Caco-2 (cell line): Measurements from ENCODE around the gene SCNN1A. TPM values are rescaled to one million over a fixed set of nuclear protein-coding genes. Genes with fewer than 3 reads are reported as not detected.

Experiments
- BruUV-seq: library from RNA; stranded (reverse); fragments of 400-500 nt; replicated peaks from 2 replicates; lab custom pipeline; 2021; lab: Mats Ljungman, UMichigan
- CTCF ChIA-PET: fragments of 300-600 bp; sonication (Branson Sonifier 250); formaldehyde crosslinking; loops from one replicate; lab custom pipeline; 2022; ENCODE audit warnings: antibody characterized with exemption; lab: Charles Lee
- POLR2A ChIA-PET: fragments of 300-600 bp; sonication (Branson Sonifier 250); formaldehyde crosslinking; loops from one replicate; lab custom pipeline; 2022; ENCODE audit warnings: antibody characterized with exemption; lab: Charles Lee
- DNase-seq, 2 experiments: peaks; one replicate each; pipeline versions ENCODE4 v3.0.0 to v3.0.0-alpha.2; 2020 to 2022
- H3K27me3 ChIP-seq: replicated peaks from 2 replicates; pipeline ENCODE4 v1.6.0; 2011; ENCODE audit warnings: low read length; ENCODE audit not compliant: control insufficient read depth, insufficient read depth
- H3K36me3 ChIP-seq: 2 replicates; pipeline ENCODE4 v1.5.1; 2011; ENCODE audit warnings: low read length; ENCODE audit not compliant: control insufficient read depth, insufficient read depth
- H3K4me1 ChIP-seq: fragments of 250-450 bp; sonication (Bioruptor Pico); 2 replicates; pipeline ENCODE4 v1.5.1; 2020; ENCODE audit warnings: mild to moderate bottlenecking
- H3K4me3 ChIP-seq: 2 replicates; pipeline ENCODE4 v1.5.1; 2011; ENCODE audit warnings: low read depth, mild to moderate bottlenecking, control low read depth, low read length
- H3K9me3 ChIP-seq: fragments of 250-450 bp; sonication (Bioruptor Pico); 2 replicates; pipeline ENCODE4 v1.5.1; 2020; ENCODE audit warnings: mild to moderate bottlenecking, moderate library complexity
- H3K27ac Mint-ChIP-seq: one replicate; pipeline ENCODE4 v1.8.0; 2022; ENCODE audit warnings: mixed read lengths; ENCODE audit not compliant: unreplicated experiment
- H3K27me3 Mint-ChIP-seq: one replicate; pipeline ENCODE4 v1.8.0; 2022; ENCODE audit warnings: mixed read lengths; ENCODE audit not compliant: insufficient read depth, unreplicated experiment
- H3K36me3 Mint-ChIP-seq: one replicate; pipeline ENCODE4 v1.8.0; 2022; ENCODE audit warnings: mild to moderate bottlenecking, mixed read lengths; ENCODE audit not compliant: insufficient read depth, unreplicated experiment
- H3K4me1 Mint-ChIP-seq: one replicate; pipeline ENCODE4 v1.8.0; 2022; ENCODE audit warnings: low read depth, mixed read lengths; ENCODE audit not compliant: unreplicated experiment
- H3K4me3 Mint-ChIP-seq: one replicate; pipeline ENCODE4 v1.8.0; 2022; ENCODE audit warnings: mild to moderate bottlenecking, moderate library complexity, mixed read lengths; ENCODE audit not compliant: unreplicated experiment
- H3K9me3 Mint-ChIP-seq: one replicate; pipeline ENCODE4 v1.8.0; 2022; ENCODE audit warnings: mixed read lengths; ENCODE audit not compliant: unreplicated experiment
- intact Hi-C: fragments of 100-400 bp; cut with micrococcal nuclease; formaldehyde crosslinking; loops from one replicate; pipeline ENCODE4 v1.10.0; 2022; ENCODE audit not compliant: unreplicated experiment
- total RNA-seq: library from RNA; stranded (reverse); gene quantifications from 2 replicates; pipeline ENCODE4 v1.2.3, GENCODE V29; 2022
- TF ChIP-seq, protein P1 (sequence below), 2 experiments: fragments of 200-600 bp in 1 of 2; IDR thresholded peaks; 1 replicate in 1 of 2; 2 replicates in 1 of 2; pipeline versions ENCODE4 v1.5.1 to v1.8.0; 2011 to 2022; ENCODE audit warnings: antibody characterized with exemption in 1 of 2, control low read depth in 1 of 2, inconsistent platforms in 1 of 2, low read depth in 1 of 2, low read length in 1 of 2, mild to moderate bottlenecking in 1 of 2, moderate library complexity in 1 of 2; ENCODE audit not compliant: insufficient read depth in 1 of 2, severe bottlenecking in 1 of 2, unreplicated experiment in 1 of 2

The SCNN1A gene
- total RNA-seq, 1 experiment from 2014 or later = 52.6 TPM

DNA sequence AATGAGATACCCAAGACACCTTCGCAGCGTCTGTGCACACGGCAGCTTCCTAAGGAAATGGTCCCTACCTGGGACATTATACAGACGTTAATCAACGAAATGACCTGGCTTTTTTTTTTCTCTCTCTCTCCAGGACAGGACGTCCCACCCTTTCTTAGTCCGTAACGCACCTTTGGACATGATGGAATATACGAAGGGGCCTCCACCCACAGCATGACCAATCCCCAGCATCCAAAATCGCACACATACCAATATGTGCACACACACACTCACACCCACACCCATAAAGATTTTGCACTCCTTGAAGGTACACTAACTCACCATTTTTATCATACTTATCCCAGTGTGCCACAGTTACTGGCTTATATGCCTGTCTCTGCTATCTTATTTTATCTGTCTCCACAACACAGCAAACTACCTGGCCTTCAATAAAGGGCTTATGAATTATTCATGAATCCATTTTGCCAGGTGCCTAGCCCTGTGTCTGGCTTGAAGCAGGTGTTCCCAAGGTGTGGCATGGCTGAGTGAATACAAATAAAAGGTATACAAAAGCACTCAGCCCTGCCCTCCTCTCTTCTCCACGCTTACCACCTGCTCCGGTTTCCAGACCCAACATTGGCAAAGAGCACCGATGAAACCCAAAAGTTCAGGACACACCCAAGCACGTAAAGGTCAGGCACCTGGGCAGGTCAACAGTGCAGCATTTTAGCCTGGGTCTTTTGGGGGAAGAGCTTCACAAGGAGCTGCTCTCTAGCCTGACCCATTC lies 2.2 kb downstream of the SCNN1A start:
- Mint-ChIP-seq H3K4me3 (peak overlapping the region; percentile 71), H3K36me3 (peaks cover 14% of the 10 kb centered on the region), H3K9me3 (no peaks in the 10 kb centered on the region), H3K4me1 (peaks cover 73% of the 10 kb centered on the region), H3K27me3 (no peaks in the 10 kb centered on the region), H3K27ac (peak overlapping the region; percentile 89)
- no peaks in the 10 kb centered on the region for H3K27me3 ChIP-seq
- TF ChIP-seq, protein P1, sequence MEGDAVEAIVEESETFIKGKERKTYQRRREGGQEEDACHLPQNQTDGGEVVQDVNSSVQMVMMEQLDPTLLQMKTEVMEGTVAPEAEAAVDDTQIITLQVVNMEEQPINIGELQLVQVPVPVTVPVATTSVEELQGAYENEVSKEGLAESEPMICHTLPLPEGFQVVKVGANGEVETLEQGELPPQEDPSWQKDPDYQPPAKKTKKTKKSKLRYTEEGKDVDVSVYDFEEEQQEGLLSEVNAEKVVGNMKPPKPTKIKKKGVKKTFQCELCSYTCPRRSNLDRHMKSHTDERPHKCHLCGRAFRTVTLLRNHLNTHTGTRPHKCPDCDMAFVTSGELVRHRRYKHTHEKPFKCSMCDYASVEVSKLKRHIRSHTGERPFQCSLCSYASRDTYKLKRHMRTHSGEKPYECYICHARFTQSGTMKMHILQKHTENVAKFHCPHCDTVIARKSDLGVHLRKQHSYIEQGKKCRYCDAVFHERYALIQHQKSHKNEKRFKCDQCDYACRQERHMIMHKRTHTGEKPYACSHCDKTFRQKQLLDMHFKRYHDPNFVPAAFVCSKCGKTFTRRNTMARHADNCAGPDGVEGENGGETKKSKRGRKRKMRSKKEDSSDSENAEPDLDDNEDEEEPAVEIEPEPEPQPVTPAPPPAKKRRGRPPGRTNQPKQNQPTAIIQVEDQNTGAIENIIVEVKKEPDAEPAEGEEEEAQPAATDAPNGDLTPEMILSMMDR (IDR thresholded peaks at IDR 0.05; ENCODE audit: insufficient read depth in 1 of 2, low read depth in 1 of 2, low read length in 1 of 2, severe bottlenecking in 1 of 2, unreplicated experiment in 1 of 2) = no peak
- H3K4me1 ChIP-seq = peaks cover 80% of the 10 kb centered on the region
- intact Hi-C loops = loop anchor here (10.0 kb wide), 1 partner anchor 298 kb away; no protein-coding TSS in a partner anchor
- H3K4me3 ChIP-seq = no peak overlapping the region
- peak in 1 of 2 experiments; percentile 28 for DNase-seq
- ChIA-PET CTCF (interaction anchor here (0.7 to 2.5 kb wide), 4 partner anchors 10 to 51 kb away, joined by 3 to 17 read pairs (median 4); partner anchors contain the start of gene LTBR), POLR2A (interaction anchor here (0.5 to 3.5 kb wide), 4 partner anchors 10 to 97 kb away, joined by 3 to 16 read pairs (median 8); partner anchors contain the start of genes LTBR and VAMP1)
- no peaks in the 10 kb centered on the region for H3K9me3 ChIP-seq
- H3K36me3 ChIP-seq = no peaks in the 10 kb centered on the region
- BruUV-seq = no TSS peak

GRCh38 chr12:6372403-6373003 lies 2.9 kb downstream of the SCNN1A start:
- H3K27me3 Mint-ChIP-seq = no peaks in the 10 kb centered on the region
- intact Hi-C loops = loop anchor here (10.0 kb wide), 1 partner anchor 298 kb away; no protein-coding TSS in a partner anchor
- Histone ChIP-seq H3K4me3 (no peak overlapping the region), H3K4me1 (peaks cover 73% of the 10 kb centered on the region), H3K27me3 (no peaks in the 10 kb centered on the region), H3K9me3 (no peaks in the 10 kb centered on the region), H3K36me3 (no peaks in the 10 kb centered on the region)
- peaks cover 14% of the 10 kb centered on the region for H3K36me3 Mint-ChIP-seq
- H3K4me3 Mint-ChIP-seq = peak overlapping the region; percentile 71
- POLR2A ChIA-PET = interaction anchor here (0.6 to 3.5 kb wide), 5 partner anchors 8 to 98 kb away, joined by 3 to 27 read pairs (median 7); partner anchors contain the start of genes LTBR and VAMP1
- TF ChIP-seq, protein P1 (IDR thresholded peaks at IDR 0.05; ENCODE audit: insufficient read depth in 1 of 2, low read depth in 1 of 2, low read length in 1 of 2, severe bottlenecking in 1 of 2, unreplicated experiment in 1 of 2) = no peak
- no peaks in the 10 kb centered on the region for H3K9me3 Mint-ChIP-seq
- BruUV-seq = no TSS peak
- H3K27ac Mint-ChIP-seq = peak overlapping the region; percentile 89
- CTCF ChIA-PET = interaction anchor here (0.5 to 2.8 kb wide), 7 partner anchors 11 to 99 kb away, joined by 3 to 24 read pairs (median 4); partner anchors contain the start of gene LTBR
- peaks cover 72% of the 10 kb centered on the region for H3K4me1 Mint-ChIP-seq
- peak; percentile 77 to 83 for DNase-seq
